Vagina (tissue), 2 donors: ENCODE data around the gene ARVCF. TPM values are rescaled to one million over a fixed set of nuclear protein-coding genes. Genes with fewer than 3 reads are reported as not detected.

Source experiments
- DNase-seq, 2 donors: peaks; one replicate each; pipeline ENCODE4 v3.0.0-alpha.2; 2017; ENCODE audit errors: extremely low spot score in 2 of 2
- H3K27ac ChIP-seq: fragments of 200-600 bp; sonication (generic); one replicate; pipeline ENCODE4 v1.5.1; 2019
- H3K27me3 ChIP-seq: fragments of 200-600 bp; sonication (generic); one replicate; pipeline ENCODE4 v1.5.1; 2019
- H3K36me3 ChIP-seq, 2 donors: fragments of 200-600 bp; sonication (generic); one replicate each; pipeline ENCODE4 v1.5.1; 2017 to 2019
- H3K4me1 ChIP-seq: fragments of 200-600 bp; sonication (generic); one replicate; pipeline ENCODE4 v1.5.1; 2019
- H3K4me3 ChIP-seq, 2 donors: fragments of 200-600 bp; sonication (generic); 1 replicate in 1 of 2; 2 replicates in 1 of 2; pipeline ENCODE4 v1.5.1; 2016 to 2019
- H3K9me3 ChIP-seq: fragments of 200-600 bp; sonication (generic); one replicate; pipeline ENCODE4 v1.5.1; 2019
- POLR2A ChIP-seq, 2 donors: fragments of 450-650 bp; IDR thresholded peaks; one replicate each; pipeline ENCODE4 v1.6.1; 2017; ENCODE audit warnings: antibody characterized with exemption in 2 of 2, mild to moderate bottlenecking in 2 of 2, moderate library complexity in 2 of 2
- POLR2AphosphoS5 ChIP-seq, 2 donors: sonication (generic); formaldehyde crosslinking; IDR thresholded peaks; one replicate each; pipeline ENCODE4 v1.9.0; 2017; ENCODE audit warnings: antibody characterized with exemption in 2 of 2, mild to moderate bottlenecking in 2 of 2, low read depth in 1 of 2; ENCODE audit not compliant: insufficient read depth in 1 of 2
- intact Hi-C: fragments of 100-400 bp; cut with DNase I; formaldehyde crosslinking; loops from one replicate; pipeline ENCODE4 v1.15.1; 2023
- total RNA-seq: library from RNA; depleted of rRNA; stranded (reverse); fragments of >200 nt; gene quantifications from one replicate; pipeline ENCODE4 v1.2.3, GENCODE V29; 2016
- TF ChIP-seq, protein P1 (sequence below), 3 experiments: fragments of 450-650 bp in 2 of 3; fragments of 200-600 bp in 1 of 3; sonication (generic) in 1 of 3; IDR thresholded peaks; one replicate each; pipeline ENCODE4 v1.5.1; 2017 to 2019; ENCODE audit warnings: antibody characterized with exemption in 3 of 3, mild to moderate bottlenecking in 2 of 3, moderate library complexity in 2 of 3

The ARVCF gene
- total RNA-seq, 1 donor from 2014 or later: 10.8 TPM

DNA sequence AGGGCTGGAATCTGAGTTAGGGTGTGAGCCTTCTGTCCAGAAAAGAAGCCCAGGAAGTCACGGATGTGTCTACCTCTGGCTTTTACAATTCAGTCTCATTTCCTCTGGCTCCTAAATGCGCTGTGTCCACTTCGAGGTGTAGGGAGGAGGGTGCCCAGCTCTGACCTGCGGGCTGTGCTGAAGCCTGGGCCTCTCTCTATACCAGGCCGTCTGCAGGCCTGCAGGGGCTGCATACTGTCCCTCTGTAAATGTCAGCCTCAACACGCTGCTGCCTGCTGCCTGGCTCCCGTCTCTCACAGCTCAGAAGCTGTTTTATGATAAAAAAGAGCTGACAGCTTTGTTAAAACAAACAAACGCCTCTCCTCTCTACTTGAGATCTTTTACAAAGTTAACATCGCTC is 14.5 kb downstream of the ARVCF start:
- H3K36me3 ChIP-seq: no peaks in the 10 kb centered on the region
- no peak overlapping the region for H3K4me3 ChIP-seq
- no peaks in the 10 kb centered on the region for H3K9me3 ChIP-seq
- intact Hi-C loops: no loop called here
- H3K27me3 ChIP-seq: no peaks in the 10 kb centered on the region
- no peaks in the 10 kb centered on the region for H3K4me1 ChIP-seq
- TF ChIP-seq, protein P1, sequence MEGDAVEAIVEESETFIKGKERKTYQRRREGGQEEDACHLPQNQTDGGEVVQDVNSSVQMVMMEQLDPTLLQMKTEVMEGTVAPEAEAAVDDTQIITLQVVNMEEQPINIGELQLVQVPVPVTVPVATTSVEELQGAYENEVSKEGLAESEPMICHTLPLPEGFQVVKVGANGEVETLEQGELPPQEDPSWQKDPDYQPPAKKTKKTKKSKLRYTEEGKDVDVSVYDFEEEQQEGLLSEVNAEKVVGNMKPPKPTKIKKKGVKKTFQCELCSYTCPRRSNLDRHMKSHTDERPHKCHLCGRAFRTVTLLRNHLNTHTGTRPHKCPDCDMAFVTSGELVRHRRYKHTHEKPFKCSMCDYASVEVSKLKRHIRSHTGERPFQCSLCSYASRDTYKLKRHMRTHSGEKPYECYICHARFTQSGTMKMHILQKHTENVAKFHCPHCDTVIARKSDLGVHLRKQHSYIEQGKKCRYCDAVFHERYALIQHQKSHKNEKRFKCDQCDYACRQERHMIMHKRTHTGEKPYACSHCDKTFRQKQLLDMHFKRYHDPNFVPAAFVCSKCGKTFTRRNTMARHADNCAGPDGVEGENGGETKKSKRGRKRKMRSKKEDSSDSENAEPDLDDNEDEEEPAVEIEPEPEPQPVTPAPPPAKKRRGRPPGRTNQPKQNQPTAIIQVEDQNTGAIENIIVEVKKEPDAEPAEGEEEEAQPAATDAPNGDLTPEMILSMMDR (IDR thresholded peaks at IDR 0.05): no peak
- TF ChIP-seq POLR2A (IDR thresholded peaks at IDR 0.05): no peak
- no peak for TF ChIP-seq POLR2AphosphoS5 (IDR thresholded peaks at IDR 0.05; ENCODE audit: insufficient read depth in 1 of 2, low read depth in 1 of 2)
- no peak overlapping the region for H3K27ac ChIP-seq
- no peak for DNase-seq

DNA sequence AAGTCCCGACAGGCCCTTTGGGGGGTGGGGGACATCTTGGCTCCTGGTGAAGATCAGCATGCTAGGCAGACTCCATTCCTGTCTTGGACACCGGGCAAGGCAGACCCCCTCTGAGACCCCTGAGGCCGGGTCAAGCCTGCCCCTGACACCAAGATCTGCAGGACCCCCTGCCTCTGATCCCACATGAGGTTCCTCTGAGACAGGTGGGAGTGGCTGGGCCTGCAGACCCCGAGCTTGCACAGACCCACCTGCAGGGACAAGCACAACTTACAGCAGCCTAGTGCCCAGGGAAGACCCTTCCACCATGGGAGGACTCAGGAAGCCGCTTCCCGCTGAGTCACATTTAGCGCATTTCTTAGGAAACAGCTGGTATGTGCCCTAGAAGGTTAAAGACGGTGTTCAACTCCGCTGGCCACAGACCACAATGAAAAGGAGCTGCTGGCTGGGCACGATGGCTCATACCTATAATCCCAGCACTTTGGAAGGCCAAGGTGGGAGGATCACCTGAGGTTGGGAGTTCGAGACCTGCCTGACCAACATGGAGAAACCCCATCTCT is 15.5 kb downstream of the ARVCF start:
- TF ChIP-seq, protein P1 (IDR thresholded peaks at IDR 0.05): no peak
- TF ChIP-seq POLR2AphosphoS5 (IDR thresholded peaks at IDR 0.05; ENCODE audit: insufficient read depth in 1 of 2, low read depth in 1 of 2) (no peak), POLR2A (IDR thresholded peaks at IDR 0.05) (no peak)
- H3K9me3 ChIP-seq: no peaks in the 10 kb centered on the region
- intact Hi-C loops: no loop called here
- no peak overlapping the region for H3K27ac ChIP-seq
- H3K4me3 ChIP-seq: no peak overlapping the region
- no peak for DNase-seq
- no peaks in the 10 kb centered on the region for H3K36me3 ChIP-seq
- H3K4me1 ChIP-seq: no peaks in the 10 kb centered on the region
- H3K27me3 ChIP-seq: no peaks in the 10 kb centered on the region

GRCh38 chr22:20000246-20001081 is 16.2 kb downstream of the ARVCF start:
- H3K9me3 ChIP-seq: no peaks in the 10 kb centered on the region
- intact Hi-C loops: no loop called here
- H3K27ac ChIP-seq: no peak overlapping the region
- TF ChIP-seq POLR2A (IDR thresholded peaks at IDR 0.05) (no peak), POLR2AphosphoS5 (IDR thresholded peaks at IDR 0.05; ENCODE audit: insufficient read depth in 1 of 2, low read depth in 1 of 2) (no peak)
- TF ChIP-seq, protein P1 (IDR thresholded peaks at IDR 0.05): no peak
- H3K4me3 ChIP-seq: no peak overlapping the region
- H3K4me1 ChIP-seq: peaks cover 5% of the 10 kb centered on the region
- no peak for DNase-seq
- no peaks in the 10 kb centered on the region for H3K27me3 ChIP-seq
- H3K36me3 ChIP-seq: no peaks in the 10 kb centered on the region

DNA sequence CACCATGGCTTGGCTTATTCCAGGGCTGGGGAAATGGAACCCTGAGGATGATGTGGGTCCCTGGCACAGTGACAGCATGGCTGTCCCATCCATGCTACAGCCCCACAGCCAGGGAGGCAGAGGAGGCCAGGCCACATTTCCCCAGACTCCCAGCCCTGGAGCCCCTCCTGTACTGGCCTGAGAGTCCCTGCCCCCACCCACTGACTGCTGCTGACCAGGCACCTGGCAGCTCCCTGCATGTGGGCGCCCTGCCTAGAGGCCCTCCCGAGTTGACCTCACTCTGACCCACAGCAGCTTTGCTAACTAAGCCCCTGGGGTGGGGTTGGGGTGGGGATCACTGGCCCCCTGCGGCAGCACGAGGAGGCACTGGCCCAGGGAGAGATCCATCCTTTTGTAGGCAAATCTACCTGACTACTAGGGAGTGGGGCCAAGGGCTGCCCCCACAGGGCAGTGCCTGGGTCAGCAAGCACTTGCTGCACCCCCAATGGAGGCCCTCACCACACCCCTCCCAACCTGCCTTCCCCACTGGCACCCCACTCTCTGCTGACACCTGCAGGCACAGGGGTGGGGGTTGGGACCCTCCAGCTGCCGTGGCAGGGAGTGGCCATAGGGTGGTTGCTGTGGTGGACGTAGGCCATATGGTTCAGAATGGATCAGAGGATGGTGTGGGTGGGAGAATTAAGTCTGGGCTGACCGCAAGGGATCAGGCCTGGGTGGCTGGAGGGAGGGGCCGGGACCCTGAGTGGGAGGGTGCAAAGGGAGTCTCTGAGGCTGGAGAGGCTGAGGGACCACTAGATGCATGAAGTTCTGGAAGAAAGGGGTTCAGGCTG is 17.4 kb downstream of the ARVCF start:
- Histone ChIP-seq H3K27me3 (no peaks in the 10 kb centered on the region), H3K27ac (no peak overlapping the region), H3K4me3 (no peak overlapping the region), H3K9me3 (no peaks in the 10 kb centered on the region), H3K36me3 (no peaks in the 10 kb centered on the region), H3K4me1 (peaks cover 8% of the 10 kb centered on the region)
- intact Hi-C loops: no loop called here
- no peak for DNase-seq
- TF ChIP-seq, protein P1 (IDR thresholded peaks at IDR 0.05): no peak
- TF ChIP-seq POLR2A (IDR thresholded peaks at IDR 0.05): no peak
- TF ChIP-seq POLR2AphosphoS5 (IDR thresholded peaks at IDR 0.05; ENCODE audit: insufficient read depth in 1 of 2, low read depth in 1 of 2): no peak
